ENCODE results near the gene GFRA1. TPM values are rescaled to one million over a fixed set of nuclear protein-coding genes. Genes with fewer than 3 reads are reported as not detected.

Gene GFRA1
- total and polyA plus RNA-seq, 2 donors (not counting 1 experiment from before 2014, with no cell fraction given): not detected

DNA sequence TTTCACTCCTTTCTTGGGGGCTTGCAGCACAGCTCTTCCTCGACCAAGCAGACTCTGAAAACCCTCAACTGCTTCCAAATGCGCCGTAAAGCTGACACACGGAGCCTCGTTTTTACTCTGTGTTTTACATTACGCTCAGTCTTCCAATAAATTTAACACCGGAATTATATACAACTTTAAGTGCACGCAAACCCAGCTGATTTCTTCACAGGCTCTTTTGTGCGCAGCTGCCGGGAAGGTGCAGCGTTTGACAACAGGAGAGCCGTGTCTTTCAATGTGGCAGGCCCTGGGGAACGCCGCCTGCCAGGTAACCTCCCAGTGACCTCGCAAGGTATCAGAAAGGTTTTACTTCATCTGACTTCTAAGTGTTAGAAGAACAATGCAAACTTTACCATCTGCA is 35.0 kb downstream of the GFRA1 start:
- CTCF ChIA-PET: no interaction called here
- Mint-ChIP-seq H3K9me3 (ENCODE audit: insufficient read depth) (no peaks in the 10 kb centered on the region), H3K27ac (no peak overlapping the region), H3K4me3 (no peak overlapping the region), H3K27me3 (no peaks in the 10 kb centered on the region), H3K4me1 (no peaks in the 10 kb centered on the region)
- Histone ChIP-seq H2AFZ (ENCODE audit: insufficient read depth, low read depth, low read length, poor library complexity, severe bottlenecking) (no peak overlapping the region), H3K36me3 (replicated peaks in 1 of 2; ENCODE audit: control extremely low read depth in 1 of 2, control insufficient read depth in 1 of 2, extremely low read depth in 1 of 2, insufficient read depth in 2 of 2, low read length in 1 of 2) (no peaks in the 10 kb centered on the region), H3K4me3 (ENCODE audit: control extremely low read depth in 1 of 5, extremely low read depth in 1 of 5, insufficient read depth in 1 of 5, low read depth in 2 of 5, low read length in 4 of 5) (no peak overlapping the region), H3K9me3 (ENCODE audit: control extremely low read depth in 1 of 3, control insufficient read depth in 2 of 3, insufficient read depth in 1 of 3, low read length in 2 of 3) (peaks cover 0 to 3% (median 0%) of the 10 kb centered on the region in 3 donors), H4K20me1 (ENCODE audit: control insufficient read depth, insufficient read depth, low read length, poor library complexity, severe bottlenecking) (no peaks in the 10 kb centered on the region), H3K4me1 (ENCODE audit: control insufficient read depth in 2 of 2, insufficient read depth in 2 of 2, low read length in 2 of 2) (no peaks in the 10 kb centered on the region), H3K27me3 (replicated peaks in 1 of 4; ENCODE audit: control extremely low read depth in 1 of 4, control insufficient read depth in 3 of 4, insufficient read depth in 4 of 4, low read length in 3 of 4) (no peaks in the 10 kb centered on the region), H3K79me2 (ENCODE audit: control insufficient read depth, insufficient read depth, low read length) (no peaks in the 10 kb centered on the region), H3K4me2 (replicated peaks; ENCODE audit: low read depth, low read length, poor library complexity, severe bottlenecking) (no peak overlapping the region), H3K9ac (ENCODE audit: low read length) (no peak overlapping the region), H3K27ac (ENCODE audit: low read length in 2 of 2) (no peak overlapping the region)
- no peak for ATAC-seq (ENCODE audit: low read depth)
- no peak for TF ChIP-seq EZH2 (IDR thresholded peaks at IDR 0.05; ENCODE audit: borderline replicate concordance, insufficient read depth, low read depth, low read length, poor library complexity, severe bottlenecking)
- TF ChIP-seq, protein P1, sequence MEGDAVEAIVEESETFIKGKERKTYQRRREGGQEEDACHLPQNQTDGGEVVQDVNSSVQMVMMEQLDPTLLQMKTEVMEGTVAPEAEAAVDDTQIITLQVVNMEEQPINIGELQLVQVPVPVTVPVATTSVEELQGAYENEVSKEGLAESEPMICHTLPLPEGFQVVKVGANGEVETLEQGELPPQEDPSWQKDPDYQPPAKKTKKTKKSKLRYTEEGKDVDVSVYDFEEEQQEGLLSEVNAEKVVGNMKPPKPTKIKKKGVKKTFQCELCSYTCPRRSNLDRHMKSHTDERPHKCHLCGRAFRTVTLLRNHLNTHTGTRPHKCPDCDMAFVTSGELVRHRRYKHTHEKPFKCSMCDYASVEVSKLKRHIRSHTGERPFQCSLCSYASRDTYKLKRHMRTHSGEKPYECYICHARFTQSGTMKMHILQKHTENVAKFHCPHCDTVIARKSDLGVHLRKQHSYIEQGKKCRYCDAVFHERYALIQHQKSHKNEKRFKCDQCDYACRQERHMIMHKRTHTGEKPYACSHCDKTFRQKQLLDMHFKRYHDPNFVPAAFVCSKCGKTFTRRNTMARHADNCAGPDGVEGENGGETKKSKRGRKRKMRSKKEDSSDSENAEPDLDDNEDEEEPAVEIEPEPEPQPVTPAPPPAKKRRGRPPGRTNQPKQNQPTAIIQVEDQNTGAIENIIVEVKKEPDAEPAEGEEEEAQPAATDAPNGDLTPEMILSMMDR (IDR thresholded peaks at IDR 0.05): no peak
- intact Hi-C loops (cut with micrococcal nuclease): no loop called here
- no peak for DNase-seq
- 90% methylated on average over 15 of the region's 15 CpGs for WGBS (ENCODE audit: insufficient coverage)
- POLR2A ChIA-PET: no interaction called here

DNA sequence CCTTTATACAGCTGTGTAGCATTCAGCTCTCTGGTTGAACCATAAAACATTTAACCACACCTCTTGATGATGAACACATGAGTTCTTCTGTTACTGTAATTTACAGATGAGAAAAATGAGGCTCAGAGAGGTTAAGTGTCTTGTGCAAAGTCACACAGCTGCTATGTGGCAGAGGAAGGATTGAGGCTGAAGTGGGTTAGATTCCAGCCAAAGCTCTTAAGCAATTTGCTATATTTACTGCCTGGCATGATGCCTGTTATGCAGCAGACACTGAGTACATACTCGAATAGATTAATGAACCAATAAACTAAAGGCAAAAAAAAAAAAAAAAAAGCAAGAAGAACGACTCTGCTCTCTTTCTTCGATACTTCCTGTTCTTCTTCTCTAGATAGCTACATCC is 35.7 kb downstream of the GFRA1 start:
- H3K36me3 ChIP-seq (replicated peaks in 1 of 2; ENCODE audit: control extremely low read depth in 1 of 2, control insufficient read depth in 1 of 2, extremely low read depth in 1 of 2, insufficient read depth in 2 of 2, low read length in 1 of 2): no peaks in the 10 kb centered on the region
- TF ChIP-seq EZH2 (IDR thresholded peaks at IDR 0.05; ENCODE audit: borderline replicate concordance, insufficient read depth, low read depth, low read length, poor library complexity, severe bottlenecking): no peak
- TF ChIP-seq, protein P1 (IDR thresholded peaks at IDR 0.05): no peak
- H3K27me3 Mint-ChIP-seq: no peaks in the 10 kb centered on the region
- no peaks in the 10 kb centered on the region for H3K27me3 ChIP-seq (replicated peaks in 1 of 4; ENCODE audit: control extremely low read depth in 1 of 4, control insufficient read depth in 3 of 4, insufficient read depth in 4 of 4, low read length in 3 of 4)
- no peak overlapping the region for H3K27ac ChIP-seq (ENCODE audit: low read length in 2 of 2)
- H3K4me3 ChIP-seq (ENCODE audit: control extremely low read depth in 1 of 5, extremely low read depth in 1 of 5, insufficient read depth in 1 of 5, low read depth in 2 of 5, low read length in 4 of 5): no peak overlapping the region
- no peak for DNase-seq
- no peak overlapping the region for H3K9ac ChIP-seq (ENCODE audit: low read length)
- ChIA-PET POLR2A (no interaction called here), CTCF (no interaction called here)
- ATAC-seq (ENCODE audit: low read depth): no peak
- H3K9me3 ChIP-seq (ENCODE audit: control extremely low read depth in 1 of 3, control insufficient read depth in 2 of 3, insufficient read depth in 1 of 3, low read length in 2 of 3): peaks cover 0 to 3% (median 0%) of the 10 kb centered on the region in 3 donors
- no peak overlapping the region for H3K4me3 Mint-ChIP-seq
- H3K4me1 Mint-ChIP-seq: no peaks in the 10 kb centered on the region
- H4K20me1 ChIP-seq (ENCODE audit: control insufficient read depth, insufficient read depth, low read length, poor library complexity, severe bottlenecking): no peaks in the 10 kb centered on the region
- no peak overlapping the region for H3K27ac Mint-ChIP-seq
- H3K9me3 Mint-ChIP-seq (ENCODE audit: insufficient read depth): no peaks in the 10 kb centered on the region
- 88% methylated on average over 2 of the region's 3 CpGs for WGBS (ENCODE audit: insufficient coverage)
- no peaks in the 10 kb centered on the region for H3K4me1 ChIP-seq (ENCODE audit: control insufficient read depth in 2 of 2, insufficient read depth in 2 of 2, low read length in 2 of 2)
- no peak overlapping the region for H2AFZ ChIP-seq (ENCODE audit: insufficient read depth, low read depth, low read length, poor library complexity, severe bottlenecking)
- no peaks in the 10 kb centered on the region for H3K79me2 ChIP-seq (ENCODE audit: control insufficient read depth, insufficient read depth, low read length)
- intact Hi-C loops (cut with micrococcal nuclease): no loop called here
- H3K4me2 ChIP-seq (replicated peaks; ENCODE audit: low read depth, low read length, poor library complexity, severe bottlenecking): no peak overlapping the region

All from B cell (primary cell).